ENCODE measurements around the gene RFTN1.

GRCh38 chr3:16533928-16534574 is 20.6 kb upstream of the RFTN1 start:
- TF ChIP-seq POLR2A (IDR thresholded peaks at IDR 0.05) (no peak), CTCF (IDR thresholded peaks at IDR 0.05) (no peak), EP300 (IDR thresholded peaks at IDR 0.05) (no peak)

All from ovary (tissue), 3 donors.